Keratinocyte (primary cell): ENCODE results near the gene MRPS11. TPM values are rescaled to one million over a fixed set of nuclear protein-coding genes. Genes with fewer than 3 reads are reported as not detected.

ENCODE experiments used
- DNase-seq: peaks from one replicate; pipeline ENCODE4 v3.0.0-alpha.2; 2011; ENCODE audit warnings: low read depth, missing footprints, low spot score
- FAIRE-seq: peaks from 2 replicates; lab custom pipeline; 2011; peaks lifted over from hg19 to GRCh38; lab: Jason Lieb, UNC
- H2AFZ ChIP-seq: 2 replicates; pipeline ENCODE4 v1.6.0; 2012; ENCODE audit warnings: low read length, control low read depth, inconsistent platforms; ENCODE audit not compliant: control insufficient read depth
- H3K27ac ChIP-seq: 2 replicates; pipeline ENCODE4 v1.5.1; 2011; ENCODE audit warnings: low read length; ENCODE audit not compliant: control insufficient read depth, insufficient read depth
- H3K27me3 ChIP-seq: 3 replicates; pipeline ENCODE4 v1.6.0; 2011; ENCODE audit warnings: low read length; ENCODE audit not compliant: control insufficient read depth, insufficient read depth; ENCODE audit errors: extremely low read depth
- H3K36me3 ChIP-seq, 2 experiments: 2 replicates in 1 of 2; 3 replicates in 1 of 2; pipeline ENCODE4 v1.5.1; 2011; ENCODE audit warnings: low read length in 2 of 2, mild to moderate bottlenecking in 1 of 2; ENCODE audit not compliant: control insufficient read depth in 2 of 2, insufficient read depth in 2 of 2; ENCODE audit errors: extremely low read depth in 1 of 2
- H3K4me1 ChIP-seq: 3 replicates; pipeline ENCODE4 v1.5.1; 2011; ENCODE audit warnings: low read length; ENCODE audit not compliant: control insufficient read depth, insufficient read depth; ENCODE audit errors: extremely low read depth
- H3K4me2 ChIP-seq: 3 replicates; pipeline ENCODE4 v1.6.0; 2011; ENCODE audit warnings: low read depth, low read length; ENCODE audit not compliant: control insufficient read depth, insufficient read depth; ENCODE audit errors: extremely low read depth
- H3K4me3 ChIP-seq, 3 experiments: fragments of 200-600 bp in 1 of 3; sonication (generic) in 1 of 3; 2 replicates in 2 of 3; 3 replicates in 1 of 3; pipeline ENCODE4 v1.5.1; 2011 to 2016; ENCODE audit warnings: low read length in 3 of 3, mild to moderate bottlenecking in 3 of 3, control low read depth in 2 of 3, inconsistent platforms in 1 of 3, low read depth in 1 of 3, mixed read lengths in 1 of 3, mixed run types in 1 of 3, moderate library complexity in 1 of 3; ENCODE audit not compliant: control insufficient read depth in 2 of 3, insufficient read depth in 2 of 3; ENCODE audit errors: extremely low read depth in 1 of 3
- H3K79me2 ChIP-seq: 2 replicates; pipeline ENCODE4 v1.6.0; 2012; ENCODE audit warnings: low read length; ENCODE audit not compliant: control insufficient read depth, insufficient read depth
- H3K9ac ChIP-seq: 3 replicates; pipeline ENCODE4 v1.6.0; 2011; ENCODE audit warnings: low read length; ENCODE audit not compliant: control insufficient read depth, insufficient read depth; ENCODE audit errors: extremely low read depth
- H3K9me1 ChIP-seq: 3 replicates; pipeline ENCODE4 v1.6.0; 2011; ENCODE audit warnings: low read length; ENCODE audit not compliant: control insufficient read depth, insufficient read depth; ENCODE audit errors: extremely low read depth
- H3K9me3 ChIP-seq: 2 replicates; pipeline ENCODE4 v1.5.1; 2012; ENCODE audit warnings: low read depth, low read length; ENCODE audit not compliant: control insufficient read depth
- H4K20me1 ChIP-seq: 3 replicates; pipeline ENCODE4 v1.6.0; 2011; ENCODE audit warnings: low read length; ENCODE audit not compliant: control insufficient read depth, insufficient read depth; ENCODE audit errors: extremely low read depth
- CTCF ChIP-seq, 3 experiments: IDR thresholded peaks in 1 of 3; conservative IDR thresholded peaks in 1 of 3; optimal IDR thresholded peaks in 1 of 3; 2 replicates in 2 of 3; 3 replicates in 1 of 3; pipeline versions ENCODE3 to v1.5.1; 2011; ENCODE audit warnings: low read length in 3 of 3, mild to moderate bottlenecking in 3 of 3, moderate library complexity in 2 of 3, control low read depth in 1 of 3, inconsistent platforms in 1 of 3; ENCODE audit not compliant: insufficient read depth in 2 of 3; ENCODE audit errors: extremely low read depth in 1 of 3
- EZH2 ChIP-seq: IDR thresholded peaks from one replicate; pipeline ENCODE4 v1.6.1; 2012; ENCODE audit warnings: inconsistent platforms, mild to moderate bottlenecking, low read length, moderate library complexity
- dilution Hi-C: fragments of 300-500 bp; cut with MboI; formaldehyde crosslinking; loops from one replicate; pipeline ENCODE4 v1.7.0; 2020; ENCODE audit warnings: low sequenced_read_pairs; ENCODE audit not compliant: extremely low pct_ligation_motif_present
- polyA plus RNA-seq, 5 experiments: library from polyadenylated mRNA; depleted of rRNA in 3 of 5; stranded (reverse) in 3 of 5; stranded (forward) in 1 of 5; unstranded in 1 of 5; fragments of >200 nt; gene quantifications; 1 replicate in 1 of 5; 2 replicates in 3 of 5; 3 replicates in 1 of 5; pipeline versions ENCODE4 v1.2.1 to v1.2.3, GENCODE V29; 2011 to 2012; ENCODE audit warnings: missing spikeins in 2 of 5, low read depth in 1 of 5, low replicate concordance in 1 of 5

The MRPS11 gene
- polyA plus RNA-seq, 1 donor (not counting 4 experiments of a cell fraction or from before 2014, with no cell fraction given) = 60.9 TPM

DNA sequence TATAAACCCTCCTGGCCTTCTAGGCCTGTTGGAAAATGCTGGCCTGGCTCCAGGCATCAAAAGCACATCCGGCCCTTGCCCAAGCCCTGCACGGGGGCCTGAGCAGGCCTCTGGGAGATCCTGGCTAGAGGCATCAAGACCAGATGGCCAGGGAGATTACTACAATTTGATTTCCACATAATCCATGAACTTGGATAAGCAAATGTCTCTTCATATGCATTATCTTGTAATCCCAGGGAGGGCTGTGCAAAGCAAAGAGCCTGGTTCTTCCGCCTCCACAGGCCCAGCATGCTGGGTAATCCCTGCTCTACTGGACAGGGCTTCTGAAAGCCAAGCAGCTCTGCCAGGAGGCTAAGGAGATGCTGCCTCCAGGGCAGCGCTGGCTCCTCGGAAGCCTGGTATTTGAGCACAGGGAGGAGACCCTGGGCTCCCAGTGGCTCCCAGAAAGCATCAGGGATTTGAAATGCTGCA lies 18.5 kb upstream of the MRPS11 start:
- no peak for DNase-seq
- Histone ChIP-seq H4K20me1 (no peaks in the 10 kb centered on the region), H3K4me3 (no peak overlapping the region), H3K9ac (no peak overlapping the region), H3K27me3 (no peaks in the 10 kb centered on the region), H3K79me2 (no peaks in the 10 kb centered on the region), H3K27ac (no peak overlapping the region), H3K9me3 (no peaks in the 10 kb centered on the region), H3K4me1 (no peaks in the 10 kb centered on the region), H3K4me2 (no peak overlapping the region), H3K36me3 (no peaks in the 10 kb centered on the region), H3K9me1 (no peaks in the 10 kb centered on the region), H2AFZ (no peak overlapping the region)
- no peak for FAIRE-seq
- no peak for TF ChIP-seq CTCF (optimal IDR thresholded peaks at IDR 0.05 in 1 of 3, IDR thresholded peaks at IDR 0.05 in 1 of 3, conservative IDR thresholded peaks at IDR 0.05 in 1 of 3; ENCODE audit: extremely low read depth in 1 of 3, insufficient read depth in 2 of 3, low read length in 3 of 3)
- no peak for TF ChIP-seq EZH2
- dilution Hi-C loops = no loop called here

- Histone ChIP-seq H3K79me2 (no peaks in the 10 kb centered on the region), H3K4me3 (no peak overlapping the region), H3K9me3 (no peaks in the 10 kb centered on the region), H4K20me1 (no peaks in the 10 kb centered on the region), H3K27me3 (no peaks in the 10 kb centered on the region), H3K9me1 (no peaks in the 10 kb centered on the region), H3K4me2 (no peak overlapping the region), H3K4me1 (no peaks in the 10 kb centered on the region), H3K27ac (no peak overlapping the region), H3K9ac (no peak overlapping the region), H3K36me3 (no peaks in the 10 kb centered on the region), H2AFZ (no peak overlapping the region)
- dilution Hi-C loops = no loop called here
- FAIRE-seq (no peak), DNase-seq (no peak)
- TF ChIP-seq EZH2 (no peak), CTCF (optimal IDR thresholded peaks at IDR 0.05 in 1 of 3, IDR thresholded peaks at IDR 0.05 in 1 of 3, conservative IDR thresholded peaks at IDR 0.05 in 1 of 3; ENCODE audit: extremely low read depth in 1 of 3, insufficient read depth in 2 of 3, low read length in 3 of 3) (no peak)
Observed at GRCh38 chr15:88449581-88449980, 17.9 kb upstream of the MRPS11 start.
